Colon (tissue), 2 donors: ENCODE data around the gene OR11H7.
A peak's percentile ranks its signal among the peaks of the same experiment; 100 is the strongest.
"Not testable (repeated sequence)": the region's sequence is repeated elsewhere in the genome, so short reads cannot be mapped to it uniquely, and the experiment has no call there.

Experiments used
- FAIRE-seq: peaks from 2 replicates; lab custom pipeline; 2012; peaks lifted over from hg19 to GRCh38; lab: Jason Lieb, UNC
- donor health status: control.
- donor health status: control.

Gene OR11H7

DNA sequence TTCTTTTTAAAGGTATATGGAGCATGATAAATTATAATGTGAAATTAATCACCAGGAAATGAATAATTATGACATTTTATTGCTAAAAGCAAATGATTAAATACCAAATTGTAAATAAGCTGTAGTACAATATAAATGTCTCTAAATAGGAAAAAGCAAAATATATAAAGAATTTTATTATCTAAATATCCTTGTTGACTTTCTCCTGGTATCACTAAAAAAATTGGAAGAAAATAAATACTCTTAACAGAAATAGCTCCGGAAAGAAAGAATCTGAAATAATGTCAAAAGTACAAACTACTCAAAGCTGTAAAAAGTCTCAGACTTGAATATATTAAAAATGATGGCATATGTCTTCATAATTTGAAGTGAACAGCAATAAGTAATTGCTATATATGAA lies at the start of gene OR11H7:
TSS of gene OR11H7 (plus strand) at position 301 of the 400 bp plus-strand sequence.
- peak; percentile 14 for FAIRE-seq

DNA sequence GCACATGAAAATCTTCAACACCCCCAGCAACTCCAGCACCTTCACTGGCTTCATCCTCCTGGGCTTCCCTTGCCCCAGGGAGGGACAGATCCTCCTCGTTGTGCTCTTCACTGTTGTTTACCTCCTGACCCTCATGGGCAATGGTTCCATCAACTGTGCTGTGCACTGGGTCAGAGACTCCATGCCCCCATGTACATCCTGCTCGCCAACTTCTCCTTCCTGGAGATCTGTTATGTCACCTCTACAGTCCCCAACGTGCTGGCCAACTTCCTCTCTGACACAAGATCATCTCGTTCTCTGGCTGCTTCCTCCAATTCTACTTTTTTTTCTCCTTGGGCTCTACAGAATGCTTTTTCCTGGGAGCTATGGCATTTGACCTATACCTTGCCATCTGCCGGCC lies 49.6 kb upstream of the OR11H7 start:
- FAIRE-seq = no peak

DNA sequence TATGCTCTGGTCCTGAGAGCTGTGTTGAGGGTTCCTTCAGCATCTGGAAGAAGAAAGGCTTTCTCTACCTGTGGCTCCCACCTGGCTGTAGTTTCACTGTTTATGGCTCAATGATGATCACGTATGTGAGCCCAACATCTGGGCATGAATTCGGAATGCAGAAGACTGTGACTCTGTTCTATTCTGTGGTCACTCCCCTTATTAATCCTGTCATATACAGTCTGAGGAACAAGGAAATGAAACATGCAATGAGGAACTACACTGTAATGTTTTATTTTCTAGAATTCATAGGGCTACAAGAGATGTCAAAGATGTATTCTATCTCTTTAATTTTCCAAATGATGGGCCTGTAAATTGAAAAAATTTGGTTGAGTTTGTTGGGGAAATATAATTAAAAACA lies 48.9 kb upstream of the OR11H7 start:
- FAIRE-seq = no peak

DNA sequence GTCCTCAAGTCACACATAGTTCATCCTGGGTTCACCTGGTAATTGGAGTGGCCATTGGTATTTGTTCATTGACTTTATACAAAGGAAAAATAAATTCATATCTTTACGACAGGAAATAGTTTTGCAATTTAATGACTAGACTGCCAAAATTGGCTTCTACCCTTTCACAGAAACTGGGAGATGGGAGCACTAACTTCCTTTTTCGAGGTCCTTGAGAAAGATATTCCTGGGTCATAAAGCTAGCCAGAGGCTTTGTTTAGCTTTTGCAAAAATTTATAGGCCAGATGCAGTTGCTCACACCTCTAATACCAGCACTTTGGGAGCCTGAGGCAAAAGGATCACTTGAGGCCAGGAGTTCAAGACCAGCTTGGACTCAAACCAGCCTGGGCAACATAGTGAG lies 48.3 kb upstream of the OR11H7 start:
- FAIRE-seq = no peak

DNA sequence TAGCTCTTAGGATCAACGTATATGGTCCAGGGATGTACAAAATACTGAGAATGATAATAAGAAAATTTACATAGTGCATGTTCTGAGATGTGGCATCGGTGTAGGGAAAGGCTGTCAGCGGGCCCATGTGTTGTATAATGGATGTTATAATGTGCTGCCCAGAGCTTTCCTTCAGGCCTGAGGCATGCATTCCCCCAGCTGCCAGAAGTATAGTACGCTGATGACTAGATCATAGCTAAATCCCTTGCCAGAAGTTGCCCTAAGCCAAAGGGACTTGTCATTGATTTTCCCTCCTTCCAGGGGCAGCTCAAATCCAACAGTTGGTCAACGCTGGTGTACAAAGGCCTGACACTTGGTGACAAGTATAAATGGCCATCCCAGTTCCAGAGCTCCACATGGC lies 44.6 kb upstream of the OR11H7 start:
- FAIRE-seq = no peak

GRCh38 chr14:20190596-20190995 lies 38.2 kb upstream of the OR11H7 start, which contains the start of gene OR11G2:
Gene OR11G2, plus strand, starts transcription at chr14:20190896. Its CDS starts 6,542 bp downstream, at chr14:20197438.
- FAIRE-seq = no peak

- FAIRE-seq = no peak
Observed at GRCh38 chr14:20191396-20191795, 37.4 kb upstream of the OR11H7 start.

DNA sequence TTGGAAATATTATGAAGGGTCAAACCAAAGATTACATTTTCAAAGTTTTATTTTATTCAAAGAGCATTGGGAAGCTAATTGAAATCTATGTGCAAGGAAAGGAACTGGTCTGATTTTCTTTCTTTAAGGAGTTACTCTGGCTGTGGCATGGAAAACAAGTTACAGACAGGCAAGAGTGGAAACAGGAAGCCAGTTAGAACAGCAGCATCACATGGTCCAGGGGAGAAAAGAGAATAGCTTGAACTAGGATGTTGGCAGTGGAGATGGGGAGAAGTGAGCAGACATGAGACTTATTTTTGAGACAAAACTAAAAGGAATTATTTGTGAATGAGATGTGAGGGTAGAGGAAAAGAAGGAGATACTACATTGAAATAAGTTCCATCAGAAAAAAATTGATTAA lies 34.7 kb upstream of the OR11H7 start:
- FAIRE-seq = no peak

GRCh38 chr14:20195170-20195569 lies 33.6 kb upstream of the OR11H7 start:
- FAIRE-seq = not testable (repeated sequence)

GRCh38 chr14:20195911-20196310 lies 32.9 kb upstream of the OR11H7 start:
- no peak for FAIRE-seq

- no peak for FAIRE-seq
Observed at GRCh38 chr14:20197459-20197858, 31.3 kb upstream of the OR11H7 start.

DNA sequence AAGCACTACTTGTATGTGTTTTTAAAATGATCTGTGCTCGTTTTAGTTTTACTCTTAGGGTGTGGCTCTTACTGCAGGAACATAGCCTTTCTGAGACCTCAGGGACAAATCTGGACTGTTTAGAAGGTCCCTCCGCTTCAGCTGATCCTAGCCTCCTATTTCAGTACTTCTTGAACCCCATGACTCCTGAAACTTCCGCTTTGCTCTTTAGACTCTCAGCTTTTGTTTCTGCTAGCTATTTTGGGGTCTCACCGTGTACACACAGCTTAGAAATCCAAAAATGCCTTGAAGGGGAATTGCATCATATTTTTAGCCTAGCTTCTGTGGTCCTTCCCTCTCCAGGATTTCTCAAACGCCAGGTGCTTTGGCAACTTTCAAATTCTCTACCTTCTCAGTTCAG lies 29.8 kb upstream of the OR11H7 start:
- FAIRE-seq = no peak

DNA sequence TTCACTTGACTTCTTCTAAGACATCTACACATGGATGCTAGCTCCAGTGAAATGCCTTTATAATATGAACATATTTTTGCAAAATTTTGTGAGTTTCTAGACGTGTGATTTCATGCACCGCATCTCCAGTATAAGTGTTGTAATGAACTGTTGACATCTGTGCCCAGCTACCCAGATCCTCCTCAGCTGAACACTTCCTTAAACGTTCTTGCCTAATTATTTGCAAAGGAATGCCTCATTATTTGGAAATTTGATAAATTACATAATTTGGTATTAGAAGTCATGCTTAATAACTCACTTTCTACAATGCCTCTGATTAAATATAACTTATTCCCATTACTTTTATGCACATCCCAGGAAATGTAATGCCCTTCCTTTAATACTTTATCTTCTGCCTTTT lies 24.1 kb upstream of the OR11H7 start:
- no peak for FAIRE-seq

GRCh38 chr14:20209595-20209994 lies 19.2 kb upstream of the OR11H7 start:
- no peak for FAIRE-seq

GRCh38 chr14:20212406-20212805 lies 16.4 kb upstream of the OR11H7 start:
- FAIRE-seq = not testable (repeated sequence)

GRCh38 chr14:20215196-20215595 lies 13.6 kb upstream of the OR11H7 start:
- FAIRE-seq = no peak

DNA sequence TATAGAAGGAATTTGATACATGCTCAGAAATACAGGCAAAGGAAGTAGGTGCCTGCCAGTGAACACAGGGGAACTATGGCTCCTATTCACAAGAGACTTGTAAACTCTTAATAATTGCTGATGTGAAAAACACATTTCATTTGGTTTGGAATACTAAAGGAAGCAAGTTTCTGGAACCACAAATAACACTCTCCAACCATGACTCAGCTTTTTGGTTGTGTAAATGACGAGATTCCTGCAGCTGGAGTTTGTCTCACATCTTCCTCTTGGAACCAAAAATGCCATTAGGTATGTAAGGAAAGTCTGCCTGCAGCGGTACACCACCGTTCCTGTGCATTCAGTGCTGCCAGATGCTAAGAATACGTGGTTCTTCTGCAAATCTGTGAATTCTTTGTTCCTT lies 9.7 kb upstream of the OR11H7 start:
- no peak for FAIRE-seq

DNA sequence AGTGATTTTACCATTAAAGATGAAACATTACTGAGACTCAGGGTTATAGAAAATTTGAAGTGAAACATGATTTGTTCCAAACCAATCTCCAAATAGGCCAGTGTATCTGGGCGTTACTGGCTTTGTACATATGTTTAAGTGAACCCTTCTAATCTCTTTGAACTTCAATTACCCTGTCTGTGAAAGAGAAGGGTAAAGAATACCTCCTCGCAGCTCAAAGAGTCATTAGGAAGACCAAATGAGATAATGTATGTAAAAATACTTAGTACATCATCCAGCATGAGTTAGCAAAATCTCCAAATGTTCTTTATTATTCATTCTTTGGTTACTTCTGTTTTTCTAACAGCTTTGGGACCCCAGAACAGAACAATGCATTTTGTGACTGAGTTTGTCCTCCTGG lies 5.4 kb upstream of the OR11H7 start, which contains the start of gene OR11H6:
TSS of gene OR11H6 (plus strand) at position 301 of the 400 bp plus-strand sequence. CDS start at position 301, 0 bp downstream.
- no peak for FAIRE-seq

GRCh38 chr14:20235415-20235814 lies 6.6 kb downstream of the OR11H7 start:
- FAIRE-seq = not testable (repeated sequence)

GRCh38 chr14:20247646-20248246 lies 19.0 kb downstream of the OR11H7 start:
- FAIRE-seq = no peak

GRCh38 chr14:20262642-20263128 lies 33.9 kb downstream of the OR11H7 start:
- no peak for FAIRE-seq

DNA sequence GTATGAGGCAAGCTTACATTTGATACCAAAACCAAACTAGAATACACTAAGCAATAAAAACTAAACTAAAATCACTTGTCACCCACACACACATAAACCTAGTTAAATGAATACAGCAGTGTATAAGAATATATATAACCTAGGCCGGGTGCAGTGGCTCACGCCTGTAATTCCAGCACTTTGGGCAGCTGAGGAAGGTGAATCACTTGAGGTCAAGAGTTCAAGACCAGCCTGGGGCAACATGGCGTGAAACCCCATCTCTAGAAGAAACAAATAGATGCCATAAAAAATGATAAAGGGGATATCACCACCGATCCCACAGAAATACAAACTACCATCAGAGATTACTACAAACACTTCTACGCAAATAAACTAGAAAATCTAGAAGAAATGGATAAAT lies 35.6 kb downstream of the OR11H7 start:
- FAIRE-seq = not testable (repeated sequence)

DNA sequence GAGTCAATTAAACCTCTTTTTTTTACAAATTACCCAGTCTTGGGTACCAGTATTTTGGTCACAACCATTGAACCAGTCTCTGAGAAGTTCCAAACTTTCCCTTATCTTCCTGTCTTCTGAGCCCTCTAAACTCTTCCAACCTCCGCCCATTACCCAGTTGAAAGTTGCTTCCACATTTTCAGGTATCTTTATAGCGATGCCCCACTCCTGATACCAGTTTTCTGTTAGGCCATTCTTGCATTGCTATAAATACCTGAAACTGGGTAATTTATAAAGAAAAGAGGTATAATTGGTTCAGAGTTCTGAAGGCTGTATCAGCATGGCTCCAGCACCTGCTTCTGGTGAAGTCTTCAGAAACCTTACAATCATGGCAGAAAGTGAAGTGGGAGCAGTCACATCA lies 45.3 kb downstream of the OR11H7 start:
- no peak for FAIRE-seq

GRCh38 chr14:20277409-20277808 lies 48.6 kb downstream of the OR11H7 start:
- no peak for FAIRE-seq
